ACC112 (cell line): ENCODE data around the gene PLCB2.
A peak's percentile ranks its signal among the peaks of the same experiment; 100 is the strongest.

Experiments
- H2AFZ ChIP-seq: fragments of 200-600 bp; sonication (generic); one replicate; pipeline ENCODE4 v1.6.0; 2017; ENCODE audit warnings: antibody characterized with exemption, low read length; ENCODE audit not compliant: unreplicated experiment
- H3K27ac ChIP-seq: fragments of 200-600 bp; sonication (generic); 2 replicates; pipeline ENCODE4 v1.5.1; 2014; ENCODE audit warnings: low read depth, mild to moderate bottlenecking, antibody characterized with exemption, low read length, moderate library complexity
- H3K27me3 ChIP-seq: fragments of 200-600 bp; sonication (generic); 2 replicates; pipeline ENCODE4 v1.6.1; 2014; ENCODE audit warnings: mild to moderate bottlenecking, antibody characterized with exemption, low read length, moderate library complexity, mixed read lengths; ENCODE audit not compliant: insufficient read depth
- H3K36me3 ChIP-seq: fragments of 200-600 bp; sonication (generic); 2 replicates; pipeline ENCODE4 v1.6.1; 2016; ENCODE audit warnings: mild to moderate bottlenecking, antibody characterized with exemption, low read length, moderate library complexity, mixed read lengths; ENCODE audit not compliant: insufficient read depth
- H3K4me1 ChIP-seq: fragments of 200-600 bp; sonication (generic); one replicate; pipeline ENCODE4 v1.6.1; 2016; ENCODE audit warnings: low read length, mixed read lengths; ENCODE audit not compliant: insufficient read depth, unreplicated experiment, control insufficient read depth
- H3K4me3 ChIP-seq: fragments of 200-600 bp; sonication (generic); 2 replicates; pipeline ENCODE4 v1.5.1; 2014; ENCODE audit warnings: mild to moderate bottlenecking, low read depth, low read length
- H3K79me2 ChIP-seq: fragments of 200-600 bp; sonication (generic); one replicate; pipeline ENCODE4 v1.6.0; 2016; ENCODE audit warnings: low read length; ENCODE audit not compliant: control insufficient read depth, unreplicated experiment, insufficient read depth

The PLCB2 gene

DNA sequence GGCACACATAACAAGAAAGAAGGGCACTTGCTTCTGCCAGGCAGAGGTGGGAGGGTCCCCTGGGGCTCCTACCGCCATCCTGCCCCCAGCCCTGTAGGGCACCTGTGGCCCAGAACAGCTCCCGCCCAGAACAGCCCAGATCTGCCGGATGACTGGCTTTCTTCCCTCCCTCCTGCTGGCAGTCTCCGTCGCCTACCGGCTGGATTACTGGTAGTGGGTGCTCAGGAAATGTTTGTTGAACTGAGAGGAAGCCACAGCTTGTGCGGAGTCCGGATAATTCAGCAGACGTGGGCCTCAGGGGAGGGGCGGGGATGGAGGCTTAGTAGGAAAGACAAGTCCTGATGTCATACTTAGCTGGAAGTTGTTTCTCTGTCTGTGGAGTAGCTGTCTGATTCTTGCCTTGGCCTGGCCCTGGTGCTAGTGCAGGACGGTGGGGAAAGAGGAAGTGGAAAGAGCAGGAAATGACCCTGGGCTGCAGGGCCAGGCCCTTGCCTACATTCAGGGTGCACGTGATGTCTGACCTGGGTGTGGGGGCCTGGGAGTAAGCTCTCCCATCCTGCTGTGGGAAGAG lies 26.3 kb upstream of the PLCB2 start:
- no peaks in the 10 kb centered on the region for H3K36me3 ChIP-seq
- peaks cover 15% of the 10 kb centered on the region for H3K79me2 ChIP-seq
- H3K4me3 ChIP-seq: no peak overlapping the region
- H3K4me1 ChIP-seq: peaks cover 55% of the 10 kb centered on the region
- no peaks in the 10 kb centered on the region for H3K27me3 ChIP-seq
- peak overlapping the region; percentile 39; the same call in 1 of the 2 replicates for H3K27ac ChIP-seq
- H2AFZ ChIP-seq: no peak overlapping the region

DNA sequence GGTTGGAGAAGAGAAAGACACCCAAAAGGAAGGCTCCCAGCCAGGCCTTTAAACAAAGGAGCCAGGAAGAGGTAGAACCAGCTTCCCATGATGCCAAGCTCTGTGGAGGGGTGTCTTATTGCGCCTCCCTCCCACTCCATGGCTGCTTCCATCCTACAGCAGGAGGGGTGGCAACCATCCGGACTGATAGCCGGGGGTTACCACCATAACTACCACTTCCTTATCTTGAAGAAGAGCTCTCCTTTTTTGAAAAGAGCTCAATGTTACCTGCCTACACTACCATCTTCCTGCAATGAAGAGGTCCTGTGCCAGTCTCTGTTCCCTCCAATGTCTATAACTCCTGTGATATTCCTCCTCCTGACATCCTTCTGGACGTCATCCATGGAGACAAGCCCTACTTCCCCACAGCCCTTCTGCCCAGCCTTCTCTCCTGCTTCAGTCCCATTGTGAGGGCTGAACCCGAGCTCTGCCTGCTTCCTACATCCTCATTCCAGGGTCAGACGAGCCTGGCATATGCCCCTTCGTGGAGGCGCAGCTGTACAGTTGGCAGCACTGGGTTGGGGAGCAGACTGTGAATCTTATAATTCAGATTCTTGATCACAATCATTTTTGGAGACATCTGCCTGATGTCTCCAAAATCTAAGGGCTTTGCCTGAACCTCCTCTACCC lies 24.5 kb upstream of the PLCB2 start:
- H3K4me3 ChIP-seq: no peak overlapping the region
- no peak overlapping the region for H3K27ac ChIP-seq
- H3K27me3 ChIP-seq: no peaks in the 10 kb centered on the region
- H3K79me2 ChIP-seq: peaks cover under 1% of the 10 kb centered on the region
- no peak overlapping the region for H2AFZ ChIP-seq
- H3K4me1 ChIP-seq: peaks cover 56% of the 10 kb centered on the region
- H3K36me3 ChIP-seq: no peaks in the 10 kb centered on the region

DNA sequence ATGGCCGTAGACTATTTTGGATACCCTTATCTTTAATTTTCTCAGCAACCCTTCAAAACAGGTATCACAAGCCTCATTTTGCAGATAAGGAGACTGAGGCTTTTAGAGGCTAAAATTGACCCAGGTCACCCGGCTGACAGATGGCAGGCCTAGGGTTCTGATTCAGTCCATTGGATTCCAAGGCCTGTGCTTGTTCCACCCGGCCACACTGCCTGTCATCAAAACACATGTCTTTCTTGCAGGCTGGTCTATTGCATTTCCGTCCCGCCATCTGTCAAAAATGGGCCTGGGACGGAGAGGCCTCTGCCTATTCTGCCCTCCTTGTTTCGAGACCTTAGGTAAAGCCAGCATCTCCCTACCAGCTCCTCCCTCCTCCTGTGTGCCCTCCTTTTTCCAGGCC lies 23.9 kb upstream of the PLCB2 start:
- Histone ChIP-seq H3K4me1 (peaks cover 53% of the 10 kb centered on the region), H3K27me3 (no peaks in the 10 kb centered on the region), H3K79me2 (no peaks in the 10 kb centered on the region), H3K36me3 (0 out of 2 replicates have a peak, but pooled peaks cover 3% of the 10 kb centered on the region), H2AFZ (no peak overlapping the region), H3K27ac (no peak overlapping the region), H3K4me3 (no peak overlapping the region)

DNA sequence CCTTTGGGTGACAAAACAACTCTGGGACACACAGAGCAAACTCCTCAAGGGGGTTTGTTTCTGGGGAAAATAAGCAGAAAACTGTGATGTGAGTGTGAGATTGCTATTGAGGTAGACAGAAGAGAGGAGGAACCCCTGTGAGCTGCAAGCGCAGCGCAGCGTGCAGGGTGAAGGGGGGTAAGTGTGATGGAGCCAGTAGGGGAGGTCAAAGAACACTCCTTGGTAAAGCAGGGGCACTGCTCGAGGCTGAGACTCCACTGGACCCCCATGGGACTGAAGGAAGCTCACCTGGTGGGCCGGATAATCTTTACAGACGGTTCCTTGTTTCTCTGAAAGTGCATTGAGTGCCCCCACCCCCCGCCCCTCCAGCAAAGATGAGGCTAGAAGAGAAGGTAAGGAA lies 23.3 kb upstream of the PLCB2 start:
- Histone ChIP-seq H3K27ac (no peak overlapping the region), H2AFZ (no peak overlapping the region), H3K79me2 (no peaks in the 10 kb centered on the region), H3K4me3 (no peak overlapping the region), H3K4me1 (peaks cover 48% of the 10 kb centered on the region), H3K27me3 (no peaks in the 10 kb centered on the region), H3K36me3 (0 out of 2 replicates have a peak, but pooled peaks cover 6% of the 10 kb centered on the region)

DNA sequence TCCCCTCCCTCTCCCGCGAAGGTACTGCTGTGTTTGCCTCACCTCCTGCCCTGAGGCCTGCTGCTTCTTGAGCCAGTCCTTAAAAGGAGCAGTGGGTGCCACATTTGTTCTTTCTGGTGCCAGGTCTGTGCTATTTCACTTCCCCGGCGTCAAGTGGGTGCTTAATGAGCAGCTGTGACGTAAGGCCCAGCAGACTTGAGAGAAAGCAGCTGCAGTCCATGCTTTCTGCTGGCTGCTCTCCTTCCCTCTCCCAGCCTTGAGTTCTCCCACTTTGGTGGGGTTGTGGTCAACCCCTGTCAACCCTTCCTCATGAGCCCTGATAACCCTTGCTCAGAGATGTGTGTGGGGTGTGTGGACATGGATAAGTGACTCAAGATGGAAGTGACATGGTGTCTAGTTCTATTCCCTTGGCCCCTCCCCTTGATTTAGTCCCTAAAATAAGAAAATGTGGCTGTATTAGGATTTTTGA lies 22.7 kb upstream of the PLCB2 start:
- peaks cover 5% of the 10 kb centered on the region for H3K79me2 ChIP-seq
- peaks cover 51% of the 10 kb centered on the region for H3K4me1 ChIP-seq
- H3K36me3 ChIP-seq: 0 out of 2 replicates have a peak, but pooled peaks cover 6% of the 10 kb centered on the region
- no peak overlapping the region for H2AFZ ChIP-seq
- H3K27ac ChIP-seq: no peak overlapping the region; the same call in 1 of the 2 replicates
- no peaks in the 10 kb centered on the region for H3K27me3 ChIP-seq
- no peak overlapping the region for H3K4me3 ChIP-seq

DNA sequence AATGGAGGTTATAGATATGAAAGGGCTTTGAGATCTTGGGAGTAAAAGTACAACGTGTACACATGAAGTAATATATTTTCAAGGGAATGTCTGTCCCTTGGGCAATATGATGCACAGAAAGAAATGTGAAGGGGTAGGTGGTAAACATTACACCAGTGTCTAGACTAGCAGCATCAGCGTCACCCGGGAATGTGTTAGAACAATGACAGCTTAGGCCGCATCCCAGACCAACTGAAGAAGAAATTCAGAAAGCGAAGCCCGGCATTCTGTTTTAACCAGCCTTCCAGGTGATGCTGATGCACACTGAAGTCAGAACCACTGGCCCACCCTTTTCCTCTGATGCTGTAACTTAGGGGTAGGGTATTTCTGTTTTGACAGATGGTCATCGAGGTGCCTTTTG lies 22.1 kb upstream of the PLCB2 start:
- Histone ChIP-seq H2AFZ (no peak overlapping the region), H3K36me3 (0 out of 2 replicates have a peak, but pooled peaks cover 6% of the 10 kb centered on the region), H3K27me3 (no peaks in the 10 kb centered on the region), H3K27ac (peak overlapping the region; percentile 31; the same call in 1 of the 2 replicates), H3K4me1 (peaks cover 51% of the 10 kb centered on the region), H3K79me2 (peaks cover 11% of the 10 kb centered on the region), H3K4me3 (no peak overlapping the region)

DNA sequence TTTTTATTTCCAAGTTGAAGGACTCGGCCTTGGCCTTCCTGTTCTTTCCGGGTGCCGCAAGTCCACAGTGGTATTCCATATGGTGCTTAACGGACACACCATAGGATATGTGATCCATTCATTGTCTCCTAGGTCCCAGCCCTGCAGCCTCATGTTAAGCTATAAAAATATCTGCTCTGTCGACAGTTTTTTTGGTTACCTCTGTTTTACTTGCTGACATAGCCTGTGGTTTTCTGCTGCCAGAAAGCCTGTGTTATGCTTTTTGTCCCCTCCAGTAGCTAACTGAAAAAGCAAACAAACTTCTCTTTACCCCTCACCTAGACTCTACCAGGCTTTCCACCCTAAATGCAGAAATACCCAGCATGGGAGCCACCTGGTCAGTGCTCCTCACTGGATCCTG lies 21.0 kb upstream of the PLCB2 start:
- Histone ChIP-seq H3K27me3 (no peaks in the 10 kb centered on the region), H3K4me3 (no peak overlapping the region), H3K27ac (peak overlapping the region; percentile 31; the same call in 1 of the 2 replicates), H3K4me1 (peaks cover 43% of the 10 kb centered on the region), H3K36me3 (0 out of 2 replicates have a peak, but pooled peaks cover 6% of the 10 kb centered on the region), H2AFZ (no peak overlapping the region), H3K79me2 (peaks cover 21% of the 10 kb centered on the region)

DNA sequence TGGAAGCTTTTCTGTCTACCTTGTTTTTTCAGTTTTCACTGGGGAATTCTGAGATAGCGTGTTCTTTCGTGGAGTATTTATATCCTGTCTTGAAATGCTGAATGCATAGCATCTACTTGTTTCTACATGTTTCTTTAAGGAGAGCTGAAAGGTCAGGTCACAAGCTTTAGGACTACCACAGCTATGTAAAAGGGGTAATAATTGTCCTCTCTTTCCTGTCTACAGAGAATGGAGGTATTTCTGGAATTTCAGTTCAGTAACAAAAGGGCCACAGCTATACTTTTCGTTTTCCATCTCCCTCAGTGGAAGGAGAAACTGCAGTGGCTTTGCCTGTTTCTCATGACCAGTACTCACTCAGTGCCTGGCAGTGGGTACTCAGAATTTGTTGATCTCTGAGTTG lies 20.4 kb upstream of the PLCB2 start:
- H3K4me1 ChIP-seq: peaks cover 40% of the 10 kb centered on the region
- H3K27me3 ChIP-seq: no peaks in the 10 kb centered on the region
- peaks cover 21% of the 10 kb centered on the region for H3K79me2 ChIP-seq
- H2AFZ ChIP-seq: no peak overlapping the region
- H3K36me3 ChIP-seq: 0 out of 2 replicates have a peak, but pooled peaks cover 6% of the 10 kb centered on the region
- H3K4me3 ChIP-seq: 0 out of 2 replicates have a peak overlapping the region, but pooled peaks have one; percentile 10
- 0 out of 2 replicates have a peak overlapping the region, but pooled peaks have one; percentile 3 for H3K27ac ChIP-seq

DNA sequence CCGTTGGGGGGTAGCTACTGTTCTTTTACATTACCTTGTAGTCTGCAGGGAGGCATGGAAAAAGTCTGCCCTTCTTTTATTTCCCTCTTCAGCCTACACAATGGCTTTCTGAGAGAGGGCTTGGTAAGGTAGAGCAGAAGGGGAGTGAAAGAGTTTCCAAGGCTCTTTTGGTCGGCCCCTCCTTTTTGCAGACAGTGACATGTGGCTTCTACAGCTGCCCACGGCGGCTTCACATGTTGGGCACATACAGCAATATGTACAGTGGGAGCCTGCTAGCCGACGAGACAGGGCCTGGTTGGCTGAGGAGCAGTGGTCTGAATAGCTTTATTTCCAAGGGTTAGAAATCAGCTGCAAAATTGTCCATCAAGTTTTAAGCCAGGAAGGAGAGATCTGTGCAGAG lies 19.7 kb upstream of the PLCB2 start:
- Histone ChIP-seq H3K36me3 (0 out of 2 replicates have a peak, but pooled peaks cover 6% of the 10 kb centered on the region), H2AFZ (no peak overlapping the region), H3K27me3 (no peaks in the 10 kb centered on the region), H3K27ac (0 out of 2 replicates have a peak overlapping the region, but pooled peaks have one; percentile 3), H3K4me3 (no peak overlapping the region), H3K4me1 (peaks cover 45% of the 10 kb centered on the region), H3K79me2 (peaks cover 21% of the 10 kb centered on the region)

DNA sequence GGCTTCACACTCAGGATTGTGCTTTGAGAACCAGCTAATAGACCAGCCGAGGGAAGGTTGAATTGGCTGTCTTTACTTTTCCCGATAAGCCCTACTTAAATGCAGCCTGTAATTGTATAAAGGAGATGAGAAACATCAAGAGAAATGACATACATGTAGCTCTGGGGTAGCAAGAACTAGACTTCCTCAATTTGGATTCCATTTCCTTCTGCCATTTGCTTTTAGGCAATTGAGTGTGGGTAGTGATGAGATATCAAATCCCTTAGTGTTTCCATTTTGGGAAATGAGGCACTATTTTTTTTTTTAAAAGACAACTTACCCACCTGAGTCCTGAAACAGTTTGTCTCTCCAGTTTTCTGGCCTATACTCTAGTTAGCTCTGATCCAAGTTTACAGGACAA lies 18.0 kb upstream of the PLCB2 start:
- Histone ChIP-seq H2AFZ (no peak overlapping the region), H3K36me3 (0 out of 2 replicates have a peak, but pooled peaks cover 6% of the 10 kb centered on the region), H3K27ac (no peak overlapping the region), H3K4me3 (peak overlapping the region; percentile 88), H3K79me2 (peaks cover 21% of the 10 kb centered on the region), H3K4me1 (peaks cover 45% of the 10 kb centered on the region), H3K27me3 (no peaks in the 10 kb centered on the region)
